Lung (tissue), 12 donors: Measurements from ENCODE around the gene MYO1A. TPM values are rescaled to one million over a fixed set of nuclear protein-coding genes. Genes with fewer than 3 reads are reported as not detected.

ENCODE experiments used
- ATAC-seq: fragments of 200-7000 bp; cut with Tn5 transposase; one replicate; pipeline ENCODE4 v1.9.1; 2020; ENCODE audit warnings: moderate number of reproducible peaks; ENCODE audit not compliant: insufficient read depth, low FRiP score
- DNase-seq, 3 donors: peaks; one replicate each; pipeline ENCODE4 v3.0.0-alpha.2; 2013 to 2017
- H3K27ac ChIP-seq, 2 donors: one replicate each; pipeline ENCODE4 v1.5.1; 2013; ENCODE audit warnings: mild to moderate bottlenecking in 2 of 2, moderate library complexity in 2 of 2, control low read depth in 1 of 2, inconsistent platforms in 1 of 2, low read depth in 1 of 2, low read length in 1 of 2
- H3K27me3 ChIP-seq, 3 donors: one replicate each; pipeline ENCODE4 v1.5.1; 2013; ENCODE audit warnings: low read length in 2 of 3; ENCODE audit not compliant: control insufficient read depth in 3 of 3, insufficient read depth in 3 of 3
- H3K36me3 ChIP-seq, 4 donors: one replicate each; pipeline ENCODE4 v1.5.1; 2013; ENCODE audit warnings: low read length in 4 of 4, mild to moderate bottlenecking in 1 of 4, moderate library complexity in 1 of 4; ENCODE audit not compliant: control insufficient read depth in 4 of 4, insufficient read depth in 4 of 4
- H3K4me1 ChIP-seq, 5 donors: one replicate each; pipeline ENCODE4 v1.5.1; 2013; ENCODE audit warnings: low read length in 5 of 5, mild to moderate bottlenecking in 2 of 5, moderate library complexity in 1 of 5; ENCODE audit not compliant: control insufficient read depth in 5 of 5, insufficient read depth in 5 of 5
- H3K4me3 ChIP-seq: one replicate; pipeline ENCODE4 v1.5.1; 2013; ENCODE audit warnings: mild to moderate bottlenecking, control low read depth, moderate library complexity
- H3K9ac ChIP-seq, 2 donors: one replicate each; pipeline ENCODE4 v1.5.1; 2013; ENCODE audit warnings: low read length in 2 of 2, control low read depth in 1 of 2; ENCODE audit not compliant: insufficient read depth in 1 of 2
- H3K9me3 ChIP-seq, 4 donors: one replicate each; pipeline ENCODE4 v1.5.1; 2013; ENCODE audit warnings: low read length in 3 of 4, mild to moderate bottlenecking in 1 of 4, moderate library complexity in 1 of 4; ENCODE audit not compliant: control insufficient read depth in 4 of 4, insufficient read depth in 3 of 4
- CTCF ChIP-seq: IDR thresholded peaks from 2 replicates; pipeline ENCODE4 v1.5.1; 2012; ENCODE audit warnings: mild to moderate bottlenecking; ENCODE audit errors: control extremely low read depth, extremely low read depth
- WGBS, 2 donors: extraction: QIAGEN DNeasy Blood & Tissue Kit; methylation state at CpG; one replicate each; pipeline ENCODE4 v1.1.7; 2013; 5-methylcytosine and 5-hydroxymethylcytosine counted together
- polyA plus RNA-seq, 2 donors: library from polyadenylated mRNA; stranded (reverse); fragments of 200-250 nt; gene quantifications; one replicate each; pipeline ENCODE4 v1.2.1, GENCODE V29; 2013
- total RNA-seq, 2 donors: library from RNA; depleted of rRNA in 1 of 2; stranded (reverse); fragments of >200 nt in 1 of 2; gene quantifications; one replicate each; pipeline ENCODE4 v1.2.1, GENCODE V29; 2014 to 2021
- donor health status: control.
- donor health status: control.
- donor health status: Bipolar disorder and iron deficiency.
- donor health status: healthy.
- donor health status: DM: yes; HTN: yes; CAD: no.

The MYO1A gene
- total and polyA plus RNA-seq, 4 donors: 0.09 to 0.67 (median 0.20) TPM

DNA sequence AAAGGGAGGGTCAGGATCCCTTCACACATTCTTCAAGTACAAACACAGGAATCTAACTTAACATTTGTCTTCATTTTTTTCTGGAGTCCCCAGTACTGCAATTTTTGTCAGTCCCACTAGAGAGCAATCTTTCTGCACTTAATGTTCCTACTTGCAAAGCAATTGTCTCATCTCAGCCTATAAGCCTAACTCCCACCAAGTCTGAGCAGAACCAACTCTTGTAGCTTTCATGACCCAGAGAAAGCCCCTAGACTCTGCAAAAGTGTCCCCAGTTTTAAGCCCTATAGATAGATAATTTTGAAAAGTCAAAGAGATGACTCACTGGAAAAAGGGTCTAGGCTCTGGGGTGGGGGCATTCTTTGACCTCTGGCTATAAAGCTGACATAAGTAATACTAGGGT lies 41.8 kb downstream of the MYO1A start:
- peak in 2 of 3 donors; percentile 71 to 79 for DNase-seq

DNA sequence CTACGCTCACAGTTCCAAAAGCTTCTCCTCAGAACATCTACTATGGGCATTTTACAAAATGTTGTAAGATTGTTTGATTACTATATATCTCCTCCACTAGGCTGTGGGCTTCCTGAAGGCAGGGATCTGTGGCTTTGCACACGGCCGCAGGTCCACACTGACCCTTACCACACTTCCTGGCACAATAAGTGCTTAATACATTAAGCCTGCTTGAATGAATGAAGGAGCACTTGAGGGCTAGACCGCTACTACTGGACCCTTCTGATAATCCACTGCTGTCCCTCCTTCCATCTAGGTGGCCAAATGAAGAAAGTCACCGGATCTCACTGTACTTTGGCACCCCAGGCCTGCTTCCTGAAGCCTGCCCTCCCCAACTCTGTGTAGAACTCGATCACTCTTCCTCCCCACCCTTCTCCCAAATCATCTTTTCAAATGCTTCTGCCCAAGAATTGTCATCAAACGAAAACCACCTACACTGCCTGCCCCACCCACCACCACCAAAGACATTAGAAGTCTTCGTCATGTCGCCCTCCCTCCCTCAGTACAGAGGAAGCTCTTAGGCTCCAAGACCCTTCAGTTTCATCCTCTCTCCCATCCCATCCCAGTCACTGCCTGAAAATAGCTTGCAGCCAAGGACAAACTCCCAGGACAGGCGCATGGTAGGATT lies 43.0 kb downstream of the MYO1A start:
- Histone ChIP-seq H3K9ac (no peak overlapping the region), H3K36me3 (peaks cover 0 to 22% (median 16%) of the 10 kb centered on the region in 4 donors), H3K27ac (no peak overlapping the region), H3K4me1 (peaks cover 0 to 12% (median 4%) of the 10 kb centered on the region in 5 donors), H3K4me3 (no peak overlapping the region), H3K9me3 (no peaks in the 10 kb centered on the region), H3K27me3 (peaks cover 0 to 3% (median 0%) of the 10 kb centered on the region in 3 donors)
- WGBS, 2 donors: 51 to 53% methylated on average over 10 of the region's 10 CpGs
- no peak for DNase-seq
- no peak for TF ChIP-seq CTCF
- no peak for ATAC-seq

More for the DNA sequence above, 41.8 kb downstream of the MYO1A start:
- Histone ChIP-seq H3K36me3 (peaks cover 0 to 13% (median 9%) of the 10 kb centered on the region in 4 donors), H3K27me3 (peaks cover 0 to 10% (median 0%) of the 10 kb centered on the region in 3 donors), H3K9ac (no peak overlapping the region), H3K27ac (no peak overlapping the region), H3K9me3 (no peaks in the 10 kb centered on the region), H3K4me1 (peaks cover 0 to 12% (median 4%) of the 10 kb centered on the region in 5 donors), H3K4me3 (no peak overlapping the region)
- TF ChIP-seq CTCF: peak; percentile 50
- no peak for ATAC-seq

GRCh38 chr12:57005980-57006808 lies 43.7 kb downstream of the MYO1A start, which contains the start of gene ZBTB39:
Gene ZBTB39 (minus strand): TSS chr12:57006546. CDS start chr12:57004917, 1,629 bp downstream.
- Histone ChIP-seq H3K27me3 (no peaks in the 10 kb centered on the region), H3K4me3 (peak within 1 kb of the TSS; percentile 71), H3K9me3 (no peaks in the 10 kb centered on the region), H3K9ac (peak within 1 kb of the TSS; percentile 69 to 74), H3K27ac (peak within 1 kb of the TSS; percentile 30 to 82), H3K36me3 (peaks cover 0 to 25% (median 20%) of the 10 kb centered on the region in 4 donors), H3K4me1 (peaks cover 0 to 12% (median 4%) of the 10 kb centered on the region in 5 donors)
- 1% methylated on average over 34 to 94 of the region's 94 CpGs for WGBS, 2 donors
- ATAC-seq (peak; percentile 79), DNase-seq (peak; percentile 58 to 73 (median 72))
- TF ChIP-seq CTCF: peak; percentile 34
